Activated CD4-positive, alpha-beta T cell treated with anti-CD3 and anti-CD28 coated beads for 1 hour (primary cell): ENCODE measurements around the gene OR10AG1.

Source experiments
- DNase-seq: peaks from one replicate; pipeline ENCODE4 v3.0.0-alpha.2; 2020

The OR10AG1 gene

GRCh38 chr11:55969845-55970244, at the start of gene OR10AG1:
Gene OR10AG1 (minus strand): TSS chr11:55969945. CDS start chr11:55969907, 38 bp downstream.
- DNase-seq: no peak

- DNase-seq: no peak
Observed at GRCh38 chr11:56013805-56014204, 44.1 kb upstream of the OR10AG1 start.

- DNase-seq: no peak
Observed at GRCh38 chr11:56010716-56011115, 41.0 kb upstream of the OR10AG1 start.

- no peak for DNase-seq
Observed at GRCh38 chr11:55994525-55994924, 24.8 kb upstream of the OR10AG1 start, which contains the start of gene OR5F1. Gene OR5F1 (minus strand): TSS chr11:55994625. CDS start chr11:55994625, 0 bp downstream.

- no peak for DNase-seq
Observed at GRCh38 chr11:55970935-55971334, 1.2 kb upstream of the OR10AG1 start.

- DNase-seq: no peak
Observed at GRCh38 chr11:55967914-55968313, 1.8 kb downstream of the OR10AG1 start.

- no peak for DNase-seq
Observed at GRCh38 chr11:55966391-55966790, 3.4 kb downstream of the OR10AG1 start.

- DNase-seq: no peak
Observed at GRCh38 chr11:55956521-55956920, 13.2 kb downstream of the OR10AG1 start.

- DNase-seq: no peak
Observed at GRCh38 chr11:55949330-55949729, 20.4 kb downstream of the OR10AG1 start.

- no peak for DNase-seq
Observed at GRCh38 chr11:55942785-55943392, 26.9 kb downstream of the OR10AG1 start.

GRCh38 chr11:55936300-55936699, 33.4 kb downstream of the OR10AG1 start, which contains the start of gene OR5I1:
Gene OR5I1 (minus strand): TSS chr11:55936400. CDS start chr11:55936400, 0 bp downstream.
- no peak for DNase-seq

- no peak for DNase-seq
Observed at GRCh38 chr11:55920537-55920936, 49.2 kb downstream of the OR10AG1 start.
